Measurements from ENCODE around the gene KIF2A.

KIF2A gene

DNA sequence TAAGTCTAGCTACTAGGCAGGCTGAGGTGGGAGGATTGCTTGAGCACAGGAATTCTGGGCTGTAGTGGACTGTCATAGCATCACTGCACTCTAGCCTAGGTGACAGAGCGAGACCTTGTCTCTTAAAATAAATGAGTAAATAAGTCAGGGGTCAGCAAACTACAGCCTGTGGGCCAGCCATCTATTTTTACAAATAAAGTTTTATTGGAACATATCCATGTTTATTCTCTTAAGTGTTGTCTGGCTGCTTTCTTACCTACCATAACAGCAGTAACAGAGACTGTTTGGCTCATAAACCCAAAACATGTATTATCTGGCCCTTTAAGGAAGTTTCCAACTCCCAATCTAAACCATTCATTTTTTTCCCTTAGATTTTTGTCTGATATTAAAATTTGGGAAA lies 68.1 kb downstream of the KIF2A start:
- Histone ChIP-seq H3K36me3 (ENCODE audit: low read depth) (peaks cover 93% of the 10 kb centered on the region), H3K27me3 (ENCODE audit: insufficient read depth, poor library complexity, severe bottlenecking) (no peaks in the 10 kb centered on the region), H3K4me1 (ENCODE audit: insufficient read depth, poor library complexity, severe bottlenecking) (peaks cover 8% of the 10 kb centered on the region), H3K9me3 (ENCODE audit: severe bottlenecking) (no peaks in the 10 kb centered on the region), H3K4me3 (ENCODE audit: severe bottlenecking) (no peak overlapping the region), H3K27ac (ENCODE audit: poor library complexity, severe bottlenecking) (no peak overlapping the region)
- DNase-seq (ENCODE audit: low spot score) (no peak), ATAC-seq (ENCODE audit: low read depth) (no peak)
- TF ChIP-seq, protein P1, sequence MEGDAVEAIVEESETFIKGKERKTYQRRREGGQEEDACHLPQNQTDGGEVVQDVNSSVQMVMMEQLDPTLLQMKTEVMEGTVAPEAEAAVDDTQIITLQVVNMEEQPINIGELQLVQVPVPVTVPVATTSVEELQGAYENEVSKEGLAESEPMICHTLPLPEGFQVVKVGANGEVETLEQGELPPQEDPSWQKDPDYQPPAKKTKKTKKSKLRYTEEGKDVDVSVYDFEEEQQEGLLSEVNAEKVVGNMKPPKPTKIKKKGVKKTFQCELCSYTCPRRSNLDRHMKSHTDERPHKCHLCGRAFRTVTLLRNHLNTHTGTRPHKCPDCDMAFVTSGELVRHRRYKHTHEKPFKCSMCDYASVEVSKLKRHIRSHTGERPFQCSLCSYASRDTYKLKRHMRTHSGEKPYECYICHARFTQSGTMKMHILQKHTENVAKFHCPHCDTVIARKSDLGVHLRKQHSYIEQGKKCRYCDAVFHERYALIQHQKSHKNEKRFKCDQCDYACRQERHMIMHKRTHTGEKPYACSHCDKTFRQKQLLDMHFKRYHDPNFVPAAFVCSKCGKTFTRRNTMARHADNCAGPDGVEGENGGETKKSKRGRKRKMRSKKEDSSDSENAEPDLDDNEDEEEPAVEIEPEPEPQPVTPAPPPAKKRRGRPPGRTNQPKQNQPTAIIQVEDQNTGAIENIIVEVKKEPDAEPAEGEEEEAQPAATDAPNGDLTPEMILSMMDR (IDR thresholded peaks at IDR 0.05; ENCODE audit: poor library complexity, severe bottlenecking) = no peak

GRCh38 chr5:62375627-62376026 lies 69.6 kb downstream of the KIF2A start:
- TF ChIP-seq, protein P1 (IDR thresholded peaks at IDR 0.05; ENCODE audit: poor library complexity, severe bottlenecking) = no peak
- peaks cover 8% of the 10 kb centered on the region for H3K4me1 ChIP-seq (ENCODE audit: insufficient read depth, poor library complexity, severe bottlenecking)
- no peak overlapping the region for H3K4me3 ChIP-seq (ENCODE audit: severe bottlenecking)
- H3K27ac ChIP-seq (ENCODE audit: poor library complexity, severe bottlenecking) = peak overlapping the region; percentile 6
- H3K9me3 ChIP-seq (ENCODE audit: severe bottlenecking) = no peaks in the 10 kb centered on the region
- ATAC-seq (ENCODE audit: low read depth) (no peak), DNase-seq (ENCODE audit: low spot score) (no peak)
- no peaks in the 10 kb centered on the region for H3K27me3 ChIP-seq (ENCODE audit: insufficient read depth, poor library complexity, severe bottlenecking)
- H3K36me3 ChIP-seq (ENCODE audit: low read depth) = peaks cover 98% of the 10 kb centered on the region

GRCh38 chr5:62376064-62376463 lies 70.1 kb downstream of the KIF2A start:
- Histone ChIP-seq H3K27me3 (ENCODE audit: insufficient read depth, poor library complexity, severe bottlenecking) (no peaks in the 10 kb centered on the region), H3K27ac (ENCODE audit: poor library complexity, severe bottlenecking) (peak overlapping the region; percentile 6), H3K9me3 (ENCODE audit: severe bottlenecking) (no peaks in the 10 kb centered on the region), H3K4me3 (ENCODE audit: severe bottlenecking) (no peak overlapping the region), H3K4me1 (ENCODE audit: insufficient read depth, poor library complexity, severe bottlenecking) (peaks cover 8% of the 10 kb centered on the region), H3K36me3 (ENCODE audit: low read depth) (peaks cover 98% of the 10 kb centered on the region)
- TF ChIP-seq, protein P1 (IDR thresholded peaks at IDR 0.05; ENCODE audit: poor library complexity, severe bottlenecking) = no peak
- ATAC-seq (ENCODE audit: low read depth) = peak; percentile 72
- DNase-seq (ENCODE audit: low spot score) = no peak

DNA sequence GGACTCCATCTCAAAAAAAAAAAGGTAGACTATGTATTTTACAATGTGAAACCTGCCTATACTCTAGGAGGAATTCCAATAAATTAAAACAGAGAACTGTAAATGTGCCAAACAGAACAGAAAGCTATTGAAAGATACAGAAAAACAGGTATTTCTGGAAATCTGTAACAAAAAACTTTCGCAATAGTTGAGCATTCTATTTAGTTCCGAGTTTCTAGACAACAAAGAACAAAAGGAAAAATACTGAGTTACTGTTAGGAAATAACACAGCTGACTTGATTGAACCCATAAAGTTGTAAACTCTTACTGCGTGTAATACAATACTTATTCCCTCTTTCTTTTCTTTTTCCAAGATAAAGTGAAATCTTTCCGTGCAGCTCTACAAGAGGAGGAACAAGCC lies 79.1 kb downstream of the KIF2A start:
- no peaks in the 10 kb centered on the region for H3K9me3 ChIP-seq (ENCODE audit: severe bottlenecking)
- no peaks in the 10 kb centered on the region for H3K27me3 ChIP-seq (ENCODE audit: insufficient read depth, poor library complexity, severe bottlenecking)
- peaks cover 39% of the 10 kb centered on the region for H3K4me1 ChIP-seq (ENCODE audit: insufficient read depth, poor library complexity, severe bottlenecking)
- H3K4me3 ChIP-seq (ENCODE audit: severe bottlenecking) = no peak overlapping the region
- TF ChIP-seq, protein P1 (IDR thresholded peaks at IDR 0.05; ENCODE audit: poor library complexity, severe bottlenecking) = no peak
- DNase-seq (ENCODE audit: low spot score) (no peak), ATAC-seq (ENCODE audit: low read depth) (peak; percentile 22)
- H3K27ac ChIP-seq (ENCODE audit: poor library complexity, severe bottlenecking) = peak overlapping the region; percentile 98
- peaks cover 84% of the 10 kb centered on the region for H3K36me3 ChIP-seq (ENCODE audit: low read depth)

DNA sequence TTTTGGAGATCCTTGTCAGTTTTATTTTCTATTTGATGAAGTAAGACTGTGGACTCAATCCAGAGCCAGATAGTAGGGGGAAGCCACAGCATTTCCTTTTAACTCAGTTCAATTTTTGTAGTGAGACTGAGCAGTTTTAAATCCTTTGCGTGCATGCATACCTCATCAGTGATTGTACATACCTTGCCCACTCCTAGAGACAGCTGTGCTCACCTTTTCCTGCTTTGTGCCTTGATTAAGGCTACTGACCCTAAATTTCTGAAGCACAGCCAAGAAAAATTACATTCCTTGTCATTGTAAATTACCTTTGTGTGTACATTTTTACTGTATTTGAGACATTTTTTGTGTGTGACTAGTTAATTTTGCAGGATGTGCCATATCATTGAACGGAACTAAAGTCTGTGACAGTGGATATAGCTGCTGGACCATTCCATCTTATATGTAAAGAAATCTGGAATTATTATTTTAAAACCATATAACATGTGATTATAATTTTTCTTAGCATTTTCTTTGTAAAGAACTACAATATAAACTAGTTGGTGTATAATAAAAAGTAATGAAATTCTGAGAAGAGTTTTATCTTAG lies 79.9 kb downstream of the KIF2A start:
- Histone ChIP-seq H3K27me3 (ENCODE audit: insufficient read depth, poor library complexity, severe bottlenecking) (no peaks in the 10 kb centered on the region), H3K4me3 (ENCODE audit: severe bottlenecking) (no peak overlapping the region), H3K4me1 (ENCODE audit: insufficient read depth, poor library complexity, severe bottlenecking) (peaks cover 39% of the 10 kb centered on the region), H3K36me3 (ENCODE audit: low read depth) (peaks cover 84% of the 10 kb centered on the region), H3K9me3 (ENCODE audit: severe bottlenecking) (no peaks in the 10 kb centered on the region), H3K27ac (ENCODE audit: poor library complexity, severe bottlenecking) (peak overlapping the region; percentile 98)
- DNase-seq (ENCODE audit: low spot score) (no peak), ATAC-seq (ENCODE audit: low read depth) (peak; percentile 97)
- TF ChIP-seq, protein P1 (IDR thresholded peaks at IDR 0.05; ENCODE audit: poor library complexity, severe bottlenecking) = no peak

Data from RWPE2 (cell line).